Mesothelial cell of epicardium (in vitro differentiated cells): ENCODE data around the gene SCEL. TPM values are rescaled to one million over a fixed set of nuclear protein-coding genes. Genes with fewer than 3 reads are reported as not detected.

Source experiments
- DNase-seq, 2 experiments: peaks; one replicate each; pipeline ENCODE4 v3.0.0; 2021; ENCODE audit warnings: low spot score in 2 of 2; ENCODE audit not compliant: unreplicated experiment in 2 of 2
- H3K27ac Mint-ChIP-seq: 2 replicates; pipeline ENCODE4 v1.8.0; 2021; ENCODE audit warnings: mixed read lengths
- H3K27me3 Mint-ChIP-seq: 2 replicates; pipeline ENCODE4 v1.8.0; 2021; ENCODE audit warnings: low read depth, mixed read lengths
- H3K36me3 Mint-ChIP-seq: 2 replicates; pipeline ENCODE4 v1.8.0; 2021; ENCODE audit warnings: mixed read lengths
- H3K4me1 Mint-ChIP-seq: 2 replicates; pipeline ENCODE4 v1.8.0; 2021; ENCODE audit warnings: mixed read lengths
- H3K4me3 Mint-ChIP-seq: 2 replicates; pipeline ENCODE4 v1.8.0; 2021; ENCODE audit warnings: mild to moderate bottlenecking, moderate library complexity, mixed read lengths
- H3K9me3 Mint-ChIP-seq: 2 replicates; pipeline ENCODE4 v1.8.0; 2021; ENCODE audit warnings: mixed read lengths
- CTCF ChIP-seq: fragments of 200-600 bp; sonication (generic); IDR thresholded peaks from one replicate; pipeline ENCODE4 v1.5.0; 2021; ENCODE audit warnings: antibody characterized with exemption; ENCODE audit not compliant: unreplicated experiment
- total RNA-seq: library from RNA; stranded (reverse); gene quantifications from 3 replicates; pipeline ENCODE4 v1.2.1, GENCODE V29; 2021

Gene SCEL
- total RNA-seq: 0.13 TPM in 1 of 3 replicates, not detected in the others

GRCh38 chr13:77535448-77535847 lies at the start of gene SCEL:
SCEL (plus strand) TSS chr13:77535706; CDS start chr13:77555876, 20,170 bp downstream.
- Mint-ChIP-seq H3K36me3 (no peaks in the 10 kb centered on the region), H3K9me3 (peaks cover 7% of the 10 kb centered on the region), H3K4me1 (peaks cover 25% of the 10 kb centered on the region), H3K27ac (peak within 1 kb of the TSS; percentile 80), H3K27me3 (no peaks in the 10 kb centered on the region), H3K4me3 (no peak within 1 kb of the TSS)
- TF ChIP-seq CTCF: no peak
- no peak for DNase-seq

GRCh38 chr13:77489566-77490337 lies 45.8 kb upstream of the SCEL start:
- H3K27me3 Mint-ChIP-seq: peaks cover 6% of the 10 kb centered on the region
- TF ChIP-seq CTCF: no peak
- H3K36me3 Mint-ChIP-seq: no peaks in the 10 kb centered on the region

GRCh38 chr13:77492982-77493381 lies 42.5 kb upstream of the SCEL start:
- H3K27ac Mint-ChIP-seq: no peak overlapping the region

More at GRCh38 chr13:77489566-77490337, 45.8 kb upstream of the SCEL start:
- peaks cover 7% of the 10 kb centered on the region for H3K9me3 Mint-ChIP-seq
- no peak overlapping the region for H3K4me3 Mint-ChIP-seq
- no peak overlapping the region for H3K27ac Mint-ChIP-seq
- no peak for DNase-seq
- peaks cover 8% of the 10 kb centered on the region for H3K4me1 Mint-ChIP-seq

GRCh38 chr13:77494226-77494625 lies 41.3 kb upstream of the SCEL start:
- Mint-ChIP-seq H3K27ac (no peak overlapping the region), H3K36me3 (no peaks in the 10 kb centered on the region), H3K4me1 (peaks cover 15% of the 10 kb centered on the region), H3K27me3 (peaks cover 6% of the 10 kb centered on the region), H3K4me3 (no peak overlapping the region), H3K9me3 (no peaks in the 10 kb centered on the region)
- no peak for TF ChIP-seq CTCF
- DNase-seq: no peak

More at GRCh38 chr13:77492982-77493381, 42.5 kb upstream of the SCEL start:
- Mint-ChIP-seq H3K36me3 (no peaks in the 10 kb centered on the region), H3K4me3 (no peak overlapping the region), H3K27me3 (peaks cover 6% of the 10 kb centered on the region), H3K9me3 (no peaks in the 10 kb centered on the region), H3K4me1 (peaks cover 14% of the 10 kb centered on the region)
- DNase-seq: no peak
- no peak for TF ChIP-seq CTCF

- Mint-ChIP-seq H3K4me3 (no peak overlapping the region), H3K36me3 (no peaks in the 10 kb centered on the region), H3K4me1 (peaks cover 29% of the 10 kb centered on the region), H3K27me3 (peaks cover 4% of the 10 kb centered on the region), H3K27ac (peak overlapping the region; percentile 4), H3K9me3 (no peaks in the 10 kb centered on the region)
- no peak for TF ChIP-seq CTCF
- DNase-seq: no peak
These were observed 38.2 kb upstream of the SCEL start for GRCh38 chr13:77497350-77497749.
